ENCODE measurements around the gene ARHGDIA. TPM values are rescaled to one million over a fixed set of nuclear protein-coding genes. Genes with fewer than 3 reads are reported as not detected.
A peak's percentile ranks its signal among the peaks of the same experiment; 100 is the strongest.

The ARHGDIA gene
- total and polyA plus RNA-seq, 2 of the 8 experiments (the other 6 are each of a cell fraction or from before 2014, with no cell fraction given): 62.4 to 217 TPM

DNA sequence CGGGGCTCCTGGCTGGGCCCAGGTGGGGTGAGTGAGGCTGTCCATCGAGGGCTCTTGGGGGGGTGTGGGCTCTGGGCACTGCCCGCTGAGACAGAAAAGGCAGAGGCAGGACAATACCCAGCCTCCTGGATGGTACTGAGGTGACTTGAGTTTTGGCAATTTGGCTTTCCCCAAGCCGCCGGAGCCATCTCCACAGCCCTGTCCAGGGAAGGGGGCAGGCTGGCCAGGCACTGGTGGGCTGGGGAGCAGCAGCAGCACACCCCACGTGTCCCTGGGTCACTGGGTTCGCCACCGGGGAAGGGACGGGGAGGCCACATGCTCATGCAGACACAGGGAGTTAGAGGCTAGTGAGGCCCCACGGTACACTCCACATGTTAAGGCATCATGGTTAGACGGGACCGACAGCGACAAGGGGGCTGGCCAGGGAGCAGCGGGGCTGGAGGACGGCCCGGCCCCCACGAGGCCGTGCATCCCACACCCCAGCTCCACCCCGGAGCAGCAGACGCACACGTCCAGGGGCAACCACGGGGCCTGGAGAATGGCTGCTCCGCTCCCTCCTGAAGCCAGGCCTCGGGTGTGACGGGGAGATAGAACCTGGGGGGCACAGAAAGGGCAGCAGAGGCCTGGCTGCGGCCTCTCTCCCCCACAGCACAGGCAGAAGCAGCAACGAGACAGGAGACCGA is 3.0 kb downstream of the ARHGDIA start:
- Histone ChIP-seq H2AFZ (ENCODE audit: low read length) (no peak overlapping the region), H3K23me2 (ENCODE audit: low read depth, low read length) (peaks cover 12% of the 10 kb centered on the region; the same call in 1 of the 2 replicates), H2BK5ac (ENCODE audit: low read depth, low read length) (peak overlapping the region; percentile 83; the same call in 1 of the 2 replicates), H4K5ac (ENCODE audit: insufficient read length, low read depth, low read length) (no peak overlapping the region), H3K27ac (ENCODE audit: low read depth, low read length) (0 out of 2 replicates have a peak overlapping the region, but pooled peaks have one; percentile 23), H3K4me2 (ENCODE audit: insufficient read depth in 1 of 2, low read depth in 2 of 2, low read length in 2 of 2) (no peak overlapping the region), H3K36me3 (ENCODE audit: control insufficient read depth in 2 of 4, insufficient read depth in 4 of 4, low read length in 3 of 4) (peaks cover 1 to 24% (median 7%) of the 10 kb centered on the region in 4 experiments; a peak in 4 of 8 replicates), H3K9me3 (ENCODE audit: insufficient read depth in 2 of 2, low read depth in 1 of 2, low read length in 1 of 2) (no peaks in the 10 kb centered on the region), H3K18ac (ENCODE audit: extremely low read depth, low read length) (peak overlapping the region; percentile 19; the same call in 1 of the 2 replicates), H3K9ac (replicated peaks in 1 of 4; ENCODE audit: extremely low read depth in 1 of 4, low read depth in 3 of 4, low read length in 3 of 4) (no peak overlapping the region; a peak in 1 of 7 replicates), H3K23ac (ENCODE audit: insufficient read length) (no peak overlapping the region), H3K4me3 (ENCODE audit: extremely low read depth in 1 of 4, insufficient read depth in 2 of 4, low read depth in 3 of 4, low read length in 4 of 4) (no peak overlapping the region), H2BK15ac (ENCODE audit: low read length) (no peak overlapping the region), H2BK120ac (replicated peaks; ENCODE audit: low read depth, low read length) (no peak overlapping the region), H3K14ac (ENCODE audit: insufficient read length) (no peak overlapping the region), H2BK20ac (ENCODE audit: low read length) (no peak overlapping the region), H3K4me1 (replicated peaks in 1 of 4; ENCODE audit: control insufficient read depth in 3 of 4, insufficient read depth in 4 of 4, low read length in 3 of 4) (peaks cover 0 to 31% (median 21%) of the 10 kb centered on the region in 4 experiments; a peak in 6 of 7 replicates), H3K56ac (replicated peaks; ENCODE audit: insufficient read length, low read depth, low read length) (no peak overlapping the region), H2AK5ac (ENCODE audit: low read depth, low read length) (no peak overlapping the region), H2BK12ac (ENCODE audit: low read depth, low read length) (no peak overlapping the region), H3K4ac (replicated peaks; ENCODE audit: insufficient read length, low read depth, low read length) (peak overlapping the region; percentile 8), H3K79me1 (ENCODE audit: low read depth, low read length) (peaks cover 3% of the 10 kb centered on the region), H4K8ac (ENCODE audit: extremely low read depth, insufficient read depth, low read length) (peak overlapping the region; percentile 43), H4K20me1 (replicated peaks in 1 of 2; ENCODE audit: control insufficient read depth in 1 of 2, insufficient read depth in 2 of 2, low read length in 2 of 2) (peaks cover 11 to 45% of the 10 kb centered on the region in 2 experiments), H3K27me3 (replicated peaks in 1 of 4; ENCODE audit: control insufficient read depth in 3 of 4, extremely low read depth in 1 of 4, insufficient read depth in 3 of 4, low read length in 3 of 4) (no peaks in the 10 kb centered on the region), H4K91ac (replicated peaks; ENCODE audit: insufficient read length, low read length) (no peak overlapping the region), H3K79me2 (ENCODE audit: control insufficient read depth in 1 of 2, insufficient read depth in 2 of 2, low read length in 2 of 2) (peaks cover 4 to 17% of the 10 kb centered on the region in 2 experiments; a peak in 3 of 4 replicates)
- 84% methylated on average over 27 of the region's 28 CpGs; no CpG with 5 or more reads in 1 of the 2 experiments for WGBS, 2 experiments (ENCODE audit: extremely low coverage in 1 of 2, insufficient coverage in 1 of 2, insufficient read length in 1 of 2, insufficient replicate concordance in 2 of 2, low coverage in 1 of 2, low lambda C conversion rate in 2 of 2, missing lambda C conversion rate in 1 of 2)
- DNase-seq (ENCODE audit: low read depth in 1 of 2, low spot score in 2 of 2) (no peak), FAIRE-seq (no peak)
- ChIA-PET CTCF (ENCODE audit: partially characterized antibody) (interaction anchor here (0.6 to 2.9 kb wide), 10 partner anchors 14 to 168 kb away, joined by 3 to 24 read pairs (median 8); partner anchors contain the start of gene PCYT2), POLR2A (ENCODE audit: partially characterized antibody) (interaction anchor here (0.8 to 6.6 kb wide), 11 partner anchors 16 to 182 kb away, joined by 3 to 41 read pairs (median 6); partner anchors contain the start of genes MCRIP1 and NPB)
- peak; percentile 34 to 68; a peak in 2 of 3 replicates for TF ChIP-seq POLR2A (IDR thresholded peaks at IDR 0.05; ENCODE audit: control extremely low read depth in 1 of 2, low read depth in 2 of 2, low read length in 2 of 2)
- peak; percentile 77 for TF ChIP-seq POLR2AphosphoS5 (IDR thresholded peaks at IDR 0.05; ENCODE audit: low read depth, low read length)
- no peak for TF ChIP-seq HDAC6 (IDR thresholded peaks at IDR 0.05; ENCODE audit: low read depth, low read length)
